HepG2 (cell line): Measurements from ENCODE around the gene OR4C6. TPM values are rescaled to one million over a fixed set of nuclear protein-coding genes. Genes with fewer than 3 reads are reported as not detected.

Experiments
- ATAC-seq: fragments of 200-7000 bp; cut with Tn5 transposase; 3 replicates; pipeline ENCODE4 v1.9.1; 2020; ENCODE audit warnings: mild to moderate bottlenecking, moderate library complexity
- BruUV-seq: library from RNA; stranded (reverse); fragments of 400-500 nt; replicated peaks from 2 replicates; lab custom pipeline; 2021; lab: Mats Ljungman, UMichigan
- CTCF ChIA-PET: fragments of 300-600 bp; formaldehyde crosslinking; extraction: SDS; loops from one replicate; lab custom pipeline; 2021; ENCODE audit warnings: low total read pairs, inconsistent platforms, low intra/inter-chr PET ratio; lab: Yijun Ruan, JAX
- POLR2A ChIA-PET: fragments of 350-600 bp; sonication (Branson Sonifier 250); formaldehyde crosslinking; loops from one replicate; lab custom pipeline; 2020; ENCODE audit warnings: antibody characterized with exemption, inconsistent platforms; lab: Yijun Ruan, JAX
- DNase-seq: peaks from one replicate; pipeline ENCODE4 v3.0.0-alpha.2; 2015; ENCODE audit warnings: low spot score
- FAIRE-seq: peaks from 3 replicates; lab custom pipeline; 2011; peaks lifted over from hg19 to GRCh38; lab: Jason Lieb, UNC
- H2AFZ ChIP-seq: one replicate; pipeline ENCODE4 v1.6.1; 2011; ENCODE audit warnings: low read length, inconsistent platforms
- H3K27ac ChIP-seq: fragments of 300-600 bp; 3 replicates; pipeline ENCODE4 v1.8.0; 2011; ENCODE audit warnings: mixed run types, mild to moderate bottlenecking, mixed read lengths, low read length, inconsistent platforms; ENCODE audit not compliant: insufficient read depth; ENCODE audit errors: extremely low read length
- H3K27me3 ChIP-seq, 2 experiments: fragments of 200-600 bp in 1 of 2; 2 replicates in 1 of 2; 3 replicates in 1 of 2; pipeline versions ENCODE4 v1.6.0 to v1.8.0; 2011; ENCODE audit warnings: low read length in 2 of 2, mild to moderate bottlenecking in 2 of 2, moderate library complexity in 2 of 2, inconsistent platforms in 1 of 2; ENCODE audit not compliant: insufficient read depth in 2 of 2, control insufficient read depth in 1 of 2
- H3K36me3 ChIP-seq, 2 experiments: fragments of 200-600 bp in 1 of 2; replicated peaks in 1 of 2; 2 replicates in 1 of 2; 3 replicates in 1 of 2; pipeline versions ENCODE4 v1.5.1 to v1.8.0; 2011; ENCODE audit warnings: low read length in 2 of 2, inconsistent platforms in 1 of 2; ENCODE audit not compliant: insufficient read depth in 2 of 2, control insufficient read depth in 1 of 2
- H3K4me1 ChIP-seq: 2 replicates; pipeline ENCODE4 v1.5.1; 2012; ENCODE audit warnings: low read length, inconsistent platforms; ENCODE audit not compliant: insufficient read depth
- H3K4me2 ChIP-seq: 2 replicates; pipeline ENCODE4 v1.6.0; 2011; ENCODE audit warnings: low read depth, low read length, inconsistent platforms
- H3K4me3 ChIP-seq, 3 experiments: fragments of 200-600 bp in 1 of 3; sonication (generic), shearing (Covaris generic) in 1 of 3; replicated peaks in 1 of 3; 2 replicates each; pipeline ENCODE4 v1.5.1; 2011 to 2016; ENCODE audit warnings: low read length in 3 of 3, inconsistent platforms in 2 of 3, low read depth in 2 of 3, mild to moderate bottlenecking in 2 of 3, control low read depth in 1 of 3, mixed read lengths in 1 of 3; ENCODE audit not compliant: insufficient read depth in 1 of 3
- H3K79me2 ChIP-seq: one replicate; pipeline ENCODE4 v1.6.1; 2011; ENCODE audit warnings: low read length, inconsistent platforms; ENCODE audit not compliant: insufficient read depth
- H3K9ac ChIP-seq: 2 replicates; pipeline ENCODE4 v1.6.0; 2011; ENCODE audit warnings: mild to moderate bottlenecking, low read depth, low read length, inconsistent platforms; ENCODE audit not compliant: insufficient read depth
- H3K9me3 ChIP-seq: 2 replicates; pipeline ENCODE4 v1.5.1; 2012; ENCODE audit warnings: mild to moderate bottlenecking, low read length
- H4K20me1 ChIP-seq: 2 replicates; pipeline ENCODE4 v1.6.0; 2011; ENCODE audit warnings: inconsistent platforms, mild to moderate bottlenecking, low read length, moderate library complexity; ENCODE audit not compliant: insufficient read depth
- CTCF ChIP-seq: sonication (generic); formaldehyde crosslinking; IDR thresholded peaks from 2 replicates; pipeline ENCODE4 v1.5.0; 2020; ENCODE audit warnings: mild to moderate bottlenecking, missing genetic modification reagents, moderate library complexity
- HOXA7 ChIP-seq: sonication (generic); formaldehyde crosslinking; IDR thresholded peaks from 2 replicates; pipeline ENCODE4 v1.8.1; 2022; ENCODE audit warnings: mild to moderate bottlenecking, missing genetic modification reagents, moderate library complexity
- ISL2 ChIP-seq: sonication (generic); formaldehyde crosslinking; IDR thresholded peaks from 2 replicates; pipeline ENCODE4 v1.5.0; 2020; ENCODE audit warnings: missing genetic modification reagents
- STAG1 ChIP-seq: sonication (generic); formaldehyde crosslinking; IDR thresholded peaks from 2 replicates; pipeline ENCODE4 v1.4.0; 2020; ENCODE audit warnings: missing genetic modification reagents
- WGBS: methylation state at CpG from one replicate; pipeline ENCODE4 v1.1.6; 2017; ENCODE audit warnings: low lambda C conversion rate; 5-methylcytosine and 5-hydroxymethylcytosine counted together
- in situ Hi-C: cut with HindIII; loops from 2 replicates; pipeline ENCODE4 v1.10.0; 2017; ENCODE audit warnings: low pct_unique_long_range_greater_than_20kb; ENCODE audit not compliant: extremely low pct_ligation_motif_present
- intact Hi-C: fragments of 100-400 bp; cut with micrococcal nuclease; formaldehyde crosslinking; loops from one replicate; pipeline ENCODE4 v1.10.0; 2022; ENCODE audit not compliant: unreplicated experiment
- polyA plus RNA-seq, 8 experiments: library from polyadenylated mRNA; depleted of rRNA in 3 of 8; stranded (reverse) in 7 of 8; unstranded in 1 of 8; fragments of >200 nt; fragmentation: Illumina TruSeq in 4 of 8; extraction: Trizol in 4 of 8; gene quantifications; 2 replicates each; pipeline versions ENCODE4 v1.2.1 to v1.2.3, GENCODE V29; 2011 to 2016; ENCODE audit warnings: low read depth in 4 of 8, missing spikeins in 1 of 8, mixed read lengths in 1 of 8; ENCODE audit not compliant: insufficient read depth in 1 of 8
- total RNA-seq, 5 experiments: library from RNA; depleted of rRNA; stranded (reverse); fragments of >200 nt; fragmentation: Illumina TruSeq; extraction: Trizol; gene quantifications; 2 replicates each; pipeline ENCODE4 v1.2.3, GENCODE V29; 2016; ENCODE audit warnings: low read depth in 1 of 5

OR4C6 gene
- total and polyA plus RNA-seq, 2 of the 13 experiments (the other 11 are each of a cell fraction or from before 2014, with no cell fraction given), result not detected

- ATAC-seq (no peak), FAIRE-seq (no peak), DNase-seq (no peak)
- peaks cover 48% of the 10 kb centered on the region for H3K9me3 ChIP-seq
- no peaks in the 10 kb centered on the region for H3K79me2 ChIP-seq
- H4K20me1 ChIP-seq, result no peaks in the 10 kb centered on the region
- no peak overlapping the region for H3K4me3 ChIP-seq
- H2AFZ ChIP-seq, result no peak overlapping the region
- ChIA-PET POLR2A (no interaction called here), CTCF (no interaction called here)
- BruUV-seq, result no TSS peak
- H3K36me3 ChIP-seq, result no peaks in the 10 kb centered on the region; a peak in 1 of 5 replicates
- no peaks in the 10 kb centered on the region for H3K4me1 ChIP-seq
- intact Hi-C loops, result no loop called here
- H3K9ac ChIP-seq, result no peak overlapping the region
- H3K4me2 ChIP-seq, result no peak overlapping the region
- no peak for TF ChIP-seq HOXA7 (CRISPR knock-in tag)
- in situ Hi-C loops, result loop anchor here (25.0 kb wide), 1 partner anchor 114 kb away; no protein-coding TSS in a partner anchor
- WGBS, result 0% methylated on average over 1 of the region's 4 CpGs
- no peak overlapping the region for H3K27ac ChIP-seq
- H3K27me3 ChIP-seq, result no peaks in the 10 kb centered on the region; a peak in 1 of 5 replicates
Measured at GRCh38 chr11:55701429-55701828, 39.4 kb downstream of the OR4C6 start.

- H3K4me1 ChIP-seq, result no peaks in the 10 kb centered on the region
- in situ Hi-C loops, result loop anchor here (25.0 kb wide), 1 partner anchor 120 kb away; no protein-coding TSS in a partner anchor
- intact Hi-C loops, result no loop called here
- DNase-seq (peak; percentile 25), ATAC-seq (no peak), FAIRE-seq (no peak)
- H3K36me3 ChIP-seq, result no peaks in the 10 kb centered on the region
- peaks cover 22% of the 10 kb centered on the region for H3K9me3 ChIP-seq
- H3K27ac ChIP-seq, result no peak overlapping the region
- no peaks in the 10 kb centered on the region for H3K79me2 ChIP-seq
- POLR2A ChIA-PET, result no interaction called here
- TF ChIP-seq STAG1 (CRISPR knock-in tag) (peak; percentile 69), ISL2 (CRISPR knock-in tag) (no peak), CTCF (CRISPR knock-in tag) (peak; percentile 51)
- BruUV-seq, result no TSS peak
- H4K20me1 ChIP-seq, result no peaks in the 10 kb centered on the region
- CTCF ChIA-PET, result no interaction called here
- no peak overlapping the region for H2AFZ ChIP-seq
- H3K4me3 ChIP-seq, result no peak overlapping the region
- H3K27me3 ChIP-seq, result no peaks in the 10 kb centered on the region; a peak in 1 of 5 replicates
- no peak overlapping the region for H3K9ac ChIP-seq
- no peak overlapping the region for H3K4me2 ChIP-seq
Measured at GRCh38 chr11:55707029-55707428, 45.0 kb downstream of the OR4C6 start.
